ENCODE results near the gene CLSTN2. TPM values are rescaled to one million over a fixed set of nuclear protein-coding genes. Genes with fewer than 3 reads are reported as not detected.

Gene CLSTN2
- total RNA-seq, 1 donor from 2014 or later: not detected

GRCh38 chr3:140443806-140444205 lies 508.8 kb downstream of the CLSTN2 start:
- ATAC-seq (ENCODE audit: low read depth) (no peak), DNase-seq (no peak)
- H3K27ac Mint-ChIP-seq: no peak overlapping the region
- no peak overlapping the region for H3K4me3 Mint-ChIP-seq
- ChIA-PET CTCF (no interaction called here), POLR2A (no interaction called here)
- no peaks in the 10 kb centered on the region for H3K36me3 Mint-ChIP-seq (ENCODE audit: low read depth)
- no peak for TF ChIP-seq CTCF (IDR thresholded peaks at IDR 0.05)
- no peaks in the 10 kb centered on the region for H3K27me3 Mint-ChIP-seq
- H3K9me3 Mint-ChIP-seq: no peaks in the 10 kb centered on the region
- intact Hi-C loops (cut with micrococcal nuclease): no loop called here
- H3K4me1 Mint-ChIP-seq: no peaks in the 10 kb centered on the region

- Mint-ChIP-seq H3K27ac (no peak overlapping the region), H3K36me3 (ENCODE audit: low read depth) (no peaks in the 10 kb centered on the region), H3K4me1 (no peaks in the 10 kb centered on the region), H3K4me3 (no peak overlapping the region), H3K27me3 (no peaks in the 10 kb centered on the region), H3K9me3 (no peaks in the 10 kb centered on the region)
- no peak for TF ChIP-seq CTCF (IDR thresholded peaks at IDR 0.05)
- intact Hi-C loops (cut with micrococcal nuclease): no loop called here
- ATAC-seq (ENCODE audit: low read depth): no peak
- CTCF ChIA-PET: no interaction called here
- POLR2A ChIA-PET: no interaction called here
- no peak for DNase-seq
These were observed 511.7 kb downstream of the CLSTN2 start for GRCh38 chr3:140446734-140447133.

GRCh38 chr3:140447136-140447535 lies 512.2 kb downstream of the CLSTN2 start:
- no peak overlapping the region for H3K27ac Mint-ChIP-seq
- ATAC-seq (ENCODE audit: low read depth) (no peak), DNase-seq (no peak)
- CTCF ChIA-PET: no interaction called here
- H3K36me3 Mint-ChIP-seq (ENCODE audit: low read depth): no peaks in the 10 kb centered on the region
- intact Hi-C loops (cut with micrococcal nuclease): no loop called here
- POLR2A ChIA-PET: no interaction called here
- TF ChIP-seq CTCF (IDR thresholded peaks at IDR 0.05): no peak
- no peaks in the 10 kb centered on the region for H3K27me3 Mint-ChIP-seq
- no peak overlapping the region for H3K4me3 Mint-ChIP-seq
- H3K4me1 Mint-ChIP-seq: no peaks in the 10 kb centered on the region
- no peaks in the 10 kb centered on the region for H3K9me3 Mint-ChIP-seq

GRCh38 chr3:140448001-140448400 lies 513.0 kb downstream of the CLSTN2 start:
- no peak for TF ChIP-seq CTCF (IDR thresholded peaks at IDR 0.05)
- H3K4me1 Mint-ChIP-seq: no peaks in the 10 kb centered on the region
- H3K27me3 Mint-ChIP-seq: no peaks in the 10 kb centered on the region
- ChIA-PET POLR2A (no interaction called here), CTCF (no interaction called here)
- intact Hi-C loops (cut with micrococcal nuclease): no loop called here
- ATAC-seq (ENCODE audit: low read depth): no peak
- H3K4me3 Mint-ChIP-seq: no peak overlapping the region
- no peak overlapping the region for H3K27ac Mint-ChIP-seq
- H3K9me3 Mint-ChIP-seq: no peaks in the 10 kb centered on the region
- no peak for DNase-seq
- no peaks in the 10 kb centered on the region for H3K36me3 Mint-ChIP-seq (ENCODE audit: low read depth)

GRCh38 chr3:140449413-140450256 lies 514.6 kb downstream of the CLSTN2 start:
- H3K4me3 Mint-ChIP-seq: no peak overlapping the region
- intact Hi-C loops (cut with micrococcal nuclease): no loop called here
- no peak for ATAC-seq (ENCODE audit: low read depth)
- no peaks in the 10 kb centered on the region for H3K4me1 Mint-ChIP-seq
- POLR2A ChIA-PET: no interaction called here
- CTCF ChIA-PET: no interaction called here
- no peaks in the 10 kb centered on the region for H3K36me3 Mint-ChIP-seq (ENCODE audit: low read depth)
- no peak for DNase-seq
- no peak for TF ChIP-seq CTCF (IDR thresholded peaks at IDR 0.05)
- H3K27ac Mint-ChIP-seq: no peak overlapping the region
- no peaks in the 10 kb centered on the region for H3K27me3 Mint-ChIP-seq
- no peaks in the 10 kb centered on the region for H3K9me3 Mint-ChIP-seq

Data from activated B cell treated with CpG ODN at 0.5 μM for 24 hours (primary cell).